OCI-LY1 (cell line): ENCODE results near the gene KNG1.
A peak's percentile ranks its signal among the peaks of the same experiment; 100 is the strongest.

Source experiments
- H2AFZ ChIP-seq: fragments of 200-600 bp; sonication (generic), shearing (Covaris generic); 2 replicates; pipeline ENCODE4 v1.6.0; 2014; ENCODE audit warnings: antibody characterized with exemption, mild to moderate bottlenecking, low read length
- H3F3A ChIP-seq: fragments of 200-600 bp; sonication (generic), shearing (Covaris generic); 2 replicates; pipeline ENCODE4 v1.6.0; 2014; ENCODE audit warnings: mild to moderate bottlenecking, antibody characterized with exemption, low read length, moderate library complexity; ENCODE audit not compliant: insufficient read depth
- H3K27ac ChIP-seq: fragments of 200-600 bp; sonication (generic); 2 replicates; pipeline ENCODE4 v1.5.1; 2014; ENCODE audit warnings: low read length, mixed run types, mild to moderate bottlenecking, low read depth; ENCODE audit not compliant: poor library complexity, severe bottlenecking
- H3K27me3 ChIP-seq: fragments of 200-600 bp; sonication (generic); 2 replicates; pipeline ENCODE4 v1.6.0; 2014; ENCODE audit warnings: antibody characterized with exemption, mild to moderate bottlenecking, low read length, moderate library complexity; ENCODE audit not compliant: insufficient read depth
- H3K36me3 ChIP-seq: fragments of 200-600 bp; sonication (generic); 2 replicates; pipeline ENCODE4 v1.6.1; 2014; ENCODE audit warnings: mild to moderate bottlenecking, antibody characterized with exemption, low read length, moderate library complexity, mixed read lengths; ENCODE audit not compliant: insufficient read depth
- H3K4me1 ChIP-seq: fragments of 200-600 bp; sonication (generic); 2 replicates; pipeline ENCODE4 v1.5.1; 2014; ENCODE audit warnings: mild to moderate bottlenecking, low read length, moderate library complexity; ENCODE audit not compliant: insufficient read depth, severe bottlenecking
- H3K4me2 ChIP-seq: fragments of 200-600 bp; sonication (generic), shearing (Covaris generic); 2 replicates; pipeline ENCODE4 v1.6.1; 2014; ENCODE audit warnings: low read length
- H3K4me3 ChIP-seq: fragments of 200-600 bp; sonication (generic); 2 replicates; pipeline ENCODE4 v1.5.1; 2014; ENCODE audit warnings: low read length, low read depth, mild to moderate bottlenecking, mixed read lengths; ENCODE audit not compliant: poor library complexity, severe bottlenecking
- H3K79me2 ChIP-seq: fragments of 200-600 bp; shearing (Covaris generic); 2 replicates; pipeline ENCODE4 v1.6.1; 2016; ENCODE audit warnings: mixed run types, low read length, mixed read lengths; ENCODE audit not compliant: insufficient read depth
- H3K9ac ChIP-seq: fragments of 200-600 bp; sonication (generic), shearing (Covaris generic); 2 replicates; pipeline ENCODE4 v1.6.1; 2014; ENCODE audit warnings: mild to moderate bottlenecking, low read length, mixed read lengths
- H3K9me2 ChIP-seq: fragments of 200-600 bp; sonication (generic), shearing (Covaris generic); 2 replicates; pipeline ENCODE4 v1.6.1; 2014; ENCODE audit warnings: low read depth, mild to moderate bottlenecking, low read length, mixed read lengths
- H3K9me3 ChIP-seq: fragments of 200-600 bp; shearing (Covaris generic); 2 replicates; pipeline ENCODE4 v1.6.1; 2014; ENCODE audit warnings: low read length, mixed read lengths
- H4K20me1 ChIP-seq: fragments of 200-600 bp; sonication (generic), shearing (Covaris generic); 2 replicates; pipeline ENCODE4 v1.6.0; 2016; ENCODE audit warnings: mild to moderate bottlenecking, low read length; ENCODE audit not compliant: insufficient read depth
- CTCF ChIP-seq: fragments of 200-600 bp; sonication (generic), shearing (Covaris generic); IDR thresholded peaks from 2 replicates; pipeline ENCODE4 v1.5.1; 2017; ENCODE audit warnings: mild to moderate bottlenecking, antibody characterized with exemption, low read length, moderate library complexity, mixed read lengths
- EZH2 ChIP-seq: fragments of 200-600 bp; sonication (generic), shearing (Covaris generic); IDR thresholded peaks from 2 replicates; pipeline ENCODE4 v1.8.0; 2017; ENCODE audit warnings: borderline replicate concordance, mixed run types, mild to moderate bottlenecking, antibody characterized with exemption, low read length, moderate library complexity, mixed read lengths

Gene KNG1

GRCh38 chr3:186790261-186790981, 73.3 kb downstream of the KNG1 start:
- Histone ChIP-seq H3K4me2 (no peak overlapping the region), H3K9ac (no peak overlapping the region), H3K4me1 (peaks cover 30% of the 10 kb centered on the region), H3K4me3 (no peak overlapping the region), H3K36me3 (peaks cover 94% of the 10 kb centered on the region), H3F3A (peaks cover 71% of the 10 kb centered on the region), H3K27ac (peak overlapping the region; percentile 38), H3K9me3 (no peaks in the 10 kb centered on the region), H2AFZ (no peak overlapping the region), H3K27me3 (no peaks in the 10 kb centered on the region), H3K79me2 (peaks cover 7% of the 10 kb centered on the region), H3K9me2 (no peaks in the 10 kb centered on the region), H4K20me1 (peaks cover 3% of the 10 kb centered on the region; the same call in 1 of the 2 replicates)
- no peak for TF ChIP-seq EZH2
- peak; percentile 36; the same call in 1 of the 2 replicates for TF ChIP-seq CTCF
